Measurements from ENCODE around the gene ZDHHC11.
"Not testable (repeated sequence)": the region's sequence is repeated elsewhere in the genome, so short reads cannot be mapped to it uniquely, and the experiment has no call there.

The ZDHHC11 gene

GRCh38 chr5:846602-847091, 4.1 kb downstream of the ZDHHC11 start:
- not testable (repeated sequence) for H3K36me3 Mint-ChIP-seq (ENCODE audit: low read depth); H3K9me3 Mint-ChIP-seq; H3K4me1 Mint-ChIP-seq (ENCODE audit: low read depth); H3K27me3 Mint-ChIP-seq; H3K4me3 Mint-ChIP-seq
- H3K27ac Mint-ChIP-seq, result peak overlapping the region; percentile 59

DNA sequence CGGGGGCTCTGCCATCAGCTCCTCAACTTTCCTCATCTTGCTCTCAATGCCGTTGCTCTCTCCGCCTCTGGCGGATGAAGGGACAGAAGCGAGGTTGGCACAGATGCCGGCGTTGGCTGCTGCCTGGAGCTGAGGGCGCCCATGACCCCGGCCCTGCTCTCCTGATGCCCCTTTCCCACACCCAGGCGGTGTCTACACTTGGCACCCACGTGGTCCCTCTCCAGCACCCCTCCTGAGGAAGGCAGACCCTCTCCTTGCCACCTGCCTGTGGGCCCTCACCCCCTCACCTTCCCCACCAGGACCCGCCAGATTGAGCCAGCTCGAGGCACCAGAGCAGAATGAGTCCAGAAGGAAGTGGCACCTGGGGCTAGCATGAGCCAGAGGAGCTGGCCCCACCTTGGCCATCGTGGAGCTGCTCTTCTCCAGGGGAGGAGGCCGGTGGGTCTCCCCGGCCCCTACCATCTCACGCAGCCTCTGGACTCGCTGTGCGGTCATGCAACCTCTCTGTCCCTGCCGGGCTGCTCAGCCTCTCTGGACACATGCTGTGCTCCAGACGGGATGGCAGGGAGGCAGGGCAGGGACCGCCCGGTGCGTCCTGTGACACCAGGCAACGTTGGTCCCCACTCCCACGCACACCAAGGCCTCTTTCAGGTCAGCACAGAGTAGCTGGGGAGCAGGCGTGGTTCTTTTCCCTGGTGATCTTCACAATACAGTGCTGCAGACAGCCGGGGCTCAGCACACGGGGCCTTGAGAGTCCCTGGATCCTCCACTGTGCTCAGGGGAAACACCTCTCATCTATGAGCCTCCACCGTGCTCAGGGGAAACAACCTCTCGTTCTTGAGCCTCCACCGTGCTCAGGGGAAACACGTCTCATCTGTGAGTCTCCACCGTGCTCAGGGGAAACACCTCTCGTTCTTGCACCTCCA, 4.8 kb downstream of the ZDHHC11 start:
- not testable (repeated sequence) for H3K4me3 Mint-ChIP-seq; H3K9me3 Mint-ChIP-seq; H3K4me1 Mint-ChIP-seq (ENCODE audit: low read depth); H3K36me3 Mint-ChIP-seq (ENCODE audit: low read depth); H3K27me3 Mint-ChIP-seq
- H3K27ac Mint-ChIP-seq, result peak overlapping the region; percentile 59

DNA sequence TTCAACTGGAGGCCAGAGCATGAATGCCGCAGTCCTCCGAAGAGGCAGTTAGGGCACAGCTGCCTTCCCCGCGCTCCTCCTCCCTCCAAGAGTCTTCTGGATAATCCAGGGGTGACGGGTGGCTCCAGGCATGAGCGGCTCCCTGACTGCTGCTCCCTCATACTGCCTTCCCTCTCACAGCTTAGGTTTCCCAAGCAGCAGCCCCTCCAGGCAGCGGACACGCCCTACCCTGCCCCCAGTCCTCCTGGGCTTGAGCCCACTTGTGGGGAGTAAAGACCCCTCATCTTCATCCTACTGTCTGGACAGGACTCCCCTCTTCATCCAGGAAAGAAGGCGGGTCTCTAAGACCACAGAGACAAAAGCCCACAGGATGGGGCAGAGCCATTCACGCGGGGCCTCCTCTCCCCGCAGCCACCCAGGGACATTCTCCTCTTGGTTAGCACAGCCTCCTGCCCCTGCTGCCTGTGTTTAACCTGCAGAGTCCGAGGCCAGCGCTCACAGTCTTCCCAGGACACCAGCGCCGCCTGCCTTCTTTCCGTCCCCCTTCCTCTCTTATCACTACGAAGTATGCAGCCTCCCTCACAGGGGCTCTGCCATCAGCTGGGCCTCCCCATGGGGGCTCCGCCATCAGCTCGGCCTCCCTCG, 5.6 kb downstream of the ZDHHC11 start:
- H3K4me1 Mint-ChIP-seq (ENCODE audit: low read depth); H3K9me3 Mint-ChIP-seq; H3K4me3 Mint-ChIP-seq; H3K27me3 Mint-ChIP-seq; H3K36me3 Mint-ChIP-seq (ENCODE audit: low read depth); H3K27ac Mint-ChIP-seq: not testable (repeated sequence)

DNA sequence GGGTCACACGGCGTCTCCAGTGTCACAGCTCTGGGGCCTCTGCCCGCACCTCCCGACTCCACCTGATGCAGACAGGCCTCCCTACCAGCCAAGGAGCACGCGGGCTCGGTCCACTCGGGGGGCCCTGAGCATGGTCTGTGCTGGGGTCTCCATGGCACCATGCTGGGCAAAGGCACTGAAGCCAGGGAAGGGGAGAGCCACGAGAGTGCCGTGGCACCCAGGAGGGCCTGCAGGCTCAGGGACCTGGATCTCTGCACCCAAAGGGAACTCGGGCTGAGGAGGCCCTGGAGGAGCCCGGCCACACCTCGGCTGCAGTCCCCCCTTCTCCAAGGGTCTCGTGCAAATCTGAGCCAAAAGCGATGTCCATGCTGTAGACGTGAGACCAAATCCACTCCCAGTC, 6.4 kb downstream of the ZDHHC11 start:
- not testable (repeated sequence) for H3K27me3 Mint-ChIP-seq; H3K36me3 Mint-ChIP-seq (ENCODE audit: low read depth); H3K4me3 Mint-ChIP-seq; H3K27ac Mint-ChIP-seq; H3K4me1 Mint-ChIP-seq (ENCODE audit: low read depth); H3K9me3 Mint-ChIP-seq

DNA sequence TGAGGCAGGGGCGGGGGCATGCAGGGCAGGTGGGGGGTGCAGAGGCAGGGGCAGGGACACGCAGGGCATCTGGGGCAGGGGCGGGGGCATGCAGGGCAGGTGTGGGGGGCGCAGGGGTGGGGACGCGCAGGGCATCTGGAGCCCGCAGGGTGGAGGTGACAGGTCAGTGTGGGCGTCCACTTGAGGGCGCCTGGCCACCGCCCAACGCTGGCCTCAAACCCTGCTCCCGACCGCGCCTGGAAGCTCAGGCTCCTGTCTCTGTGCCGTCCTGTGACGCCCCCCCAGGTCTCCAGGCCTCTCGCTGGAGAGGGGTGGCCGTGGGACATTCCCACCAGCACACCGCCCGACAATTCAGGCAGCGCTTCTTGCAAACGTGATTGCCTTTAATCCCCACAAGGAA, 6.9 kb downstream of the ZDHHC11 start:
- H3K27me3 Mint-ChIP-seq; H3K9me3 Mint-ChIP-seq; H3K36me3 Mint-ChIP-seq (ENCODE audit: low read depth); H3K27ac Mint-ChIP-seq; H3K4me1 Mint-ChIP-seq (ENCODE audit: low read depth); H3K4me3 Mint-ChIP-seq: not testable (repeated sequence)

GRCh38 chr5:843371-843770, 7.4 kb downstream of the ZDHHC11 start:
- H3K27me3 Mint-ChIP-seq; H3K4me3 Mint-ChIP-seq; H3K36me3 Mint-ChIP-seq (ENCODE audit: low read depth); H3K4me1 Mint-ChIP-seq (ENCODE audit: low read depth); H3K27ac Mint-ChIP-seq; H3K9me3 Mint-ChIP-seq: not testable (repeated sequence)

DNA sequence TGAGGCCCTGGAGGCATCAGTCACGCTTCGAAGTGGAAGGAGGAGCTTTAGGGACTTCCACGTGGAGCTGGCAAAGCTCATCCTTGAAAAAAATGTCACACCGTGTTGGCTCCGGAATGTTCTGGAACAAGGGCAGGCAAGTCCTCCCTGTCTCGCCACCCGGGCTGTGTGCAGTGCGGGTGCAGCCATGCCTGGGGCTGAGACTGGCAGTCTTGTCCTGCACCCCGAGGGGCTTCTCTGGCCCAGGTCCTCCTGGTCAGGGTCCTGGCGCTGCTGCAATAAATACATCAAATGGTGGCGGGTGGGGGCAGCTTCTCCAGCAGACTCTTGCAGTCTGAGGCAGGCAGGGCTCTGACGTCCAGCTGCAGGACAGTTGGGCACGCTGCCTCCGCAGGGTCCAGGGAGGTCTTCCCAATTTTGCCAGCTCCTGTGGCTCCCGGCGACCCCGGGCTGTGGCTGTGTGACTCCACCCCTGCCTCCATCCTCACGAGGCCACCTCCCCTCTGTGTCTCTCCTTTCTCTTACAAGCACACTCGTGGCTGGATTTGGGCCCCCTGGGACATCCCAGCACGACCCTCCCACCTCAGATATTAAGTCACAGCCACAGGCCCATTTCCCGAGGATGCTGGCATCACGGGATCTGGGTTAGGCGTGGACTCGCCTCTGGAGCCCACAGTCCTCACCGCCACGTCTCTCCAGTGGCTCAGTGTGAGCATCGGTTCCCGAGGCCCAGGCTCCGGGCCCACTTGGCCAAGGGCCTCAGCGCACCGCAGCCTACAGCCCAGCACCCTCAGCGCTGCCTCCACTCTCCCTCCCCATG, 8.2 kb downstream of the ZDHHC11 start:
- H3K4me1 Mint-ChIP-seq (ENCODE audit: low read depth); H3K27me3 Mint-ChIP-seq: not testable (repeated sequence)

GRCh38 chr5:841531-842401, 9.0 kb downstream of the ZDHHC11 start:
- not testable (repeated sequence) for H3K4me1 Mint-ChIP-seq (ENCODE audit: low read depth); H3K27ac Mint-ChIP-seq; H3K9me3 Mint-ChIP-seq; H3K27me3 Mint-ChIP-seq; H3K36me3 Mint-ChIP-seq (ENCODE audit: low read depth); H3K4me3 Mint-ChIP-seq

More for the DNA sequence above, 8.2 kb downstream of the ZDHHC11 start:
- not testable (repeated sequence) for H3K4me3 Mint-ChIP-seq; H3K9me3 Mint-ChIP-seq; H3K27ac Mint-ChIP-seq; H3K36me3 Mint-ChIP-seq (ENCODE audit: low read depth)

GRCh38 chr5:840974-841435, 9.8 kb downstream of the ZDHHC11 start:
- H3K9me3 Mint-ChIP-seq; H3K4me3 Mint-ChIP-seq; H3K27me3 Mint-ChIP-seq; H3K27ac Mint-ChIP-seq; H3K4me1 Mint-ChIP-seq (ENCODE audit: low read depth); H3K36me3 Mint-ChIP-seq (ENCODE audit: low read depth): not testable (repeated sequence)

GRCh38 chr5:840118-840973, 10.4 kb downstream of the ZDHHC11 start:
- not testable (repeated sequence) for H3K4me3 Mint-ChIP-seq; H3K9me3 Mint-ChIP-seq; H3K27me3 Mint-ChIP-seq; H3K4me1 Mint-ChIP-seq (ENCODE audit: low read depth); H3K36me3 Mint-ChIP-seq (ENCODE audit: low read depth); H3K27ac Mint-ChIP-seq

DNA sequence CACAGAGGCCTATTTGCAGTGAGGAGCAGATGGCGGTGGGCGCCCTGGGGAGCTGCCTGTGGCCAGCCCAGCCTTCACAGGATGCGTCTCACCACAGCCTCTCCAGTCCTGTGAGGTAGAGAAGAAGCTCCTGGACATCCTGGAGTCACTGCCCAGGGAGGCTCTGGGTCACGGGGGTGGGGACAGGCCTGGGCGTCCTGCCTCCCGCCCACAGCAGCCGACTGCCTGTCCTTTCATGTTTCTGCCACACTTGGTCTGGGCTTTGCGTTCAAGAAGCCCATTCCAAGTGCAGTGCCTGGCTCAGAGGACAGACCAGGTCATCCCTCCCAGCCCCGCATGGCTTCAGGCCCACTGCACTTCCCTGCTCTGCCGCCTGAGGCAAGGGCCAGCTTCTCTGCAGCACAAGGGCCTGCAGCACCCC, 12.3 kb downstream of the ZDHHC11 start:
- not testable (repeated sequence) for H3K27ac Mint-ChIP-seq; H3K4me3 Mint-ChIP-seq; H3K27me3 Mint-ChIP-seq; H3K4me1 Mint-ChIP-seq (ENCODE audit: low read depth); H3K36me3 Mint-ChIP-seq (ENCODE audit: low read depth); H3K9me3 Mint-ChIP-seq

GRCh38 chr5:837621-838121, 13.1 kb downstream of the ZDHHC11 start:
- not testable (repeated sequence) for H3K27ac Mint-ChIP-seq; H3K36me3 Mint-ChIP-seq (ENCODE audit: low read depth); H3K9me3 Mint-ChIP-seq; H3K4me1 Mint-ChIP-seq (ENCODE audit: low read depth); H3K4me3 Mint-ChIP-seq
- peaks cover 11% of the 10 kb centered on the region for H3K27me3 Mint-ChIP-seq

DNA sequence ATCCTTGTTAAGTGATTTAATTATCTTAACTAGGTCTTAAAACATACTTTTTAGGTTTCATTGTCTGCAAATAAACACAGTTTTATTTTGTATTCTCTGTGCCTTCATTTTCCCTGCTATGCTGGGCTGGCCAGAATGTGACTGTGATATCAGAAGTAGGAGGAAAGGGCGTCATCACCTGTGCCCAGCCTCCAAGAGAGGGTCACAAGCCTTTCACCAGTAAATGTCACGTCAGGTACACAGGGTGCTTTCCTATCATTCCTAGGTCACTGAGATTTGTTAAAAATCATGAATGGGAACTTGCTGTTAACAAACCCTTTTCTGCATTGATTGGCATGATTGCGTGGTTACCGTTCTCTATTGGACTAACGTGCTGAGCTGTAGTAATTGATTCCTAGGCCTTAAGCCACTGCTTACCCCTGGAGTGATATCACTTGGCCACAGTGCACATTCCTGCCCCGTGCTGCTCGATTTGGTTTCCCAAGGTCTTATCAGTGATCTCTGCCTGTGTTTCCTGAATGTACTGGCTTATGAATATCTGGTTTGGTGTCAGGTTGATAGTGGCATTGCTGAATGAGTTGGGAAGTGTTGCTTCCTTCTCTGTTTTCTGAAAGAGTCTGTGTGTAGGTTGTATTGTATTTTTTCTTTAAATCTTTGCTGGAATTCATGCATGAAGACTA, 14.7 kb downstream of the ZDHHC11 start:
- not testable (repeated sequence) for H3K4me1 Mint-ChIP-seq (ENCODE audit: low read depth); H3K4me3 Mint-ChIP-seq; H3K27ac Mint-ChIP-seq; H3K9me3 Mint-ChIP-seq; H3K36me3 Mint-ChIP-seq (ENCODE audit: low read depth)
- H3K27me3 Mint-ChIP-seq, result peaks cover 14% of the 10 kb centered on the region

All from stimulated activated naive CD8-positive, alpha-beta T cell treated with anti-CD3 and anti-CD28 coated beads, Interleukin-15, Interleukin-2, amounts not matched to agents 100 ng/mL and 50 ng/mL, for 24 hours (primary cell).